HG03558 (cell line): ENCODE results near the gene CFAP299.
A peak's percentile ranks its signal among the peaks of the same experiment; 100 is the strongest.
"Not testable (repeated sequence)": the region's sequence is repeated elsewhere in the genome, so short reads cannot be mapped to it uniquely, and the experiment has no call there.

Experiments used
- ATAC-seq: cut with Tn5 transposase; IDR thresholded peaks from one replicate; pipeline ENCODE4 v1.9.1; 2021; ENCODE audit warnings: moderate number of reproducible peaks; ENCODE audit not compliant: unreplicated experiment; ENCODE audit errors: extremely low read depth

The CFAP299 gene

GRCh38 chr4:80576796-80577195, 241.3 kb downstream of the CFAP299 start:
- ATAC-seq: no peak

- ATAC-seq: no peak
Observed at GRCh38 chr4:80578001-80578400, 242.5 kb downstream of the CFAP299 start.

GRCh38 chr4:80585542-80585941, 250.0 kb downstream of the CFAP299 start:
- ATAC-seq: no peak

GRCh38 chr4:80586716-80587115, 251.2 kb downstream of the CFAP299 start:
- ATAC-seq: no peak

GRCh38 chr4:80587871-80588385, 252.4 kb downstream of the CFAP299 start:
- ATAC-seq: no peak

- peak; percentile 59 for ATAC-seq
Observed at GRCh38 chr4:80592950-80593349, 257.4 kb downstream of the CFAP299 start.

- ATAC-seq: no peak
Observed at GRCh38 chr4:80594701-80595100, 259.2 kb downstream of the CFAP299 start.

- ATAC-seq: no peak
Observed at GRCh38 chr4:80608281-80608980, 272.9 kb downstream of the CFAP299 start.

GRCh38 chr4:80610199-80610598, 274.7 kb downstream of the CFAP299 start:
- no peak for ATAC-seq

GRCh38 chr4:80610845-80611677, 275.5 kb downstream of the CFAP299 start:
- ATAC-seq: peak; percentile 76

- ATAC-seq: no peak
Observed at GRCh38 chr4:80611678-80611979, 276.1 kb downstream of the CFAP299 start.

GRCh38 chr4:80613470-80613869, 277.9 kb downstream of the CFAP299 start:
- ATAC-seq: no peak

- ATAC-seq: no peak
Observed at GRCh38 chr4:80614319-80614718, 278.8 kb downstream of the CFAP299 start.

- no peak for ATAC-seq
Observed at GRCh38 chr4:80615099-80615498, 279.6 kb downstream of the CFAP299 start.

GRCh38 chr4:80619070-80619674, 283.6 kb downstream of the CFAP299 start:
- no peak for ATAC-seq

GRCh38 chr4:80631861-80632260, 296.3 kb downstream of the CFAP299 start:
- no peak for ATAC-seq

GRCh38 chr4:80637190-80637589, 301.7 kb downstream of the CFAP299 start:
- ATAC-seq: no peak

- no peak for ATAC-seq
Observed at GRCh38 chr4:80646061-80646460, 310.5 kb downstream of the CFAP299 start.

GRCh38 chr4:80655662-80656061, 320.1 kb downstream of the CFAP299 start:
- ATAC-seq: no peak

GRCh38 chr4:80670118-80670517, 334.6 kb downstream of the CFAP299 start:
- ATAC-seq: not testable (repeated sequence)

GRCh38 chr4:80678413-80678812, 342.9 kb downstream of the CFAP299 start:
- ATAC-seq: no peak
